ENCODE measurements around the gene COL18A1.

Gene COL18A1

GRCh38 chr21:45539796-45540600 lies 135.0 kb downstream of the COL18A1 start:
- in situ Hi-C loops (cut with MboI; ENCODE audit: low sequenced_read_pairs) = no loop called here

GRCh38 chr21:45540601-45540970 lies 135.6 kb downstream of the COL18A1 start:
- in situ Hi-C loops (cut with MboI; ENCODE audit: low sequenced_read_pairs) = no loop called here

- in situ Hi-C loops (cut with MboI; ENCODE audit: low sequenced_read_pairs) = no loop called here
Observed at GRCh38 chr21:45541221-45542039, 136.5 kb downstream of the COL18A1 start.

DNA sequence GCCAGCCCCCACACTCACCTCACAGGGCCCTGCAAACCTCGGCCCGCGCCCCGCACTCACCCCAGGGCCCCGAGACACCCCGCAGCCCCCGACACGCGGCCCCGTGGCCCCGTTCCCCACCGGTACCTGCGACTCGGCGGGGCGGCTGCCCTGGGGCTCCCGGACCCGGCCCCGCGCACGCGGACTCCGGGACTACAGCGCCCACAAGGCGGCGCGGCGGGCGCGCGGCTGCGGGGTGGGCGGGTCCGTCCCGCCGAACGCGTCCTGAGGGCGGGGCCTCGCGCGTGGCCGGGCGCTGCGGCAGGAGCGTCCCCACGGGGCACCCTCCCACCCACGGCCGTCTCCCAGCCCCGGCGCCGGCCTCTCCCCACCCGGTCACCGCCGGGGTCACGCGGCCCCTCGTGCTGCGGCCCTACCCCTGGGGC lies 137.3 kb downstream of the COL18A1 start, which contains the start of gene SLC19A1:
Gene SLC19A1, minus strand, starts transcription at position 199 of the 425 bp plus-strand sequence. CDS start 4,481 bp downstream, outside the sequence.
- in situ Hi-C loops (cut with MboI; ENCODE audit: low sequenced_read_pairs) = no loop called here

DNA sequence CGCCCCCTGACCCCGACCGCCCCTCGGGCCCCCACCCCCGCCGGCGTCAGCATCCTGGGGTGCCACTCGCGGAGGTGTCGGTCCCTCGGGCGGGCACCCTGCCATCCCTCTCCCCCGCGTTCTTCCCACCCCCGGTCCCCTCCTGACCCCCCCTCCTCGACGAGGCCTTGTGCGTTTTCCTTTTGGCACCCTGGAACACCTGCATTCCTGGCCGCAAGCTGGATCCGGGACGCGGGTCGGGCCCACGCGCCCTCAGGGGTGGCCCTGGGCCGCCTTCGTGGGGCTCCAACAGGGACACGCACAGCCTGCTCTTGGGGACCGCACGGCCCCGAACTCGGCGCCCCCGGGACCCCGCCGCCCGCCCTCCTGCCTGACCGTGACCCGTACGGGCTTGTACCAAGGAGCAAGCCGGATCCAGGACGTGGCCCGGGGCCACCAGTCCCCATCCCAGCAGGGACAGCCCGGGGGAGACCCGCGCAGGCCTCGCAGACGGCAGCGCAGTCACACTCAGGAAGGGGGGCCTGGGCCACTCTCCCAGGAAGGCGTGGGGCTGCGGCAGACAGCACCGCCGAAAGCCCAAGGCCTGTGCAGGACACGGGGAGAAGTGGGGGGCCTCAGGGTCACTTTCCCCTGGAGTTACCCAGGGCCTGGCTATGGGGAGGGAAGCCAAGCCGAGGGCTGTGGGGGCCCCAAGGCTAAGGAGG lies 137.9 kb downstream of the COL18A1 start:
- in situ Hi-C loops (cut with MboI; ENCODE audit: low sequenced_read_pairs) = no loop called here

- in situ Hi-C loops (cut with MboI; ENCODE audit: low sequenced_read_pairs) = no loop called here
Observed at GRCh38 chr21:45543371-45543709, 138.4 kb downstream of the COL18A1 start.

- in situ Hi-C loops (cut with MboI; ENCODE audit: low sequenced_read_pairs) = no loop called here
Observed at GRCh38 chr21:45543710-45544448, 138.9 kb downstream of the COL18A1 start.

GRCh38 chr21:45544449-45545235 lies 139.7 kb downstream of the COL18A1 start:
- in situ Hi-C loops (cut with MboI; ENCODE audit: low sequenced_read_pairs) = no loop called here

GRCh38 chr21:45545236-45545570 lies 140.2 kb downstream of the COL18A1 start:
- in situ Hi-C loops (cut with MboI; ENCODE audit: low sequenced_read_pairs) = no loop called here

GRCh38 chr21:45545691-45546531 lies 140.9 kb downstream of the COL18A1 start:
- in situ Hi-C loops (cut with MboI; ENCODE audit: low sequenced_read_pairs) = no loop called here

GRCh38 chr21:45546636-45547544 lies 141.9 kb downstream of the COL18A1 start:
- in situ Hi-C loops (cut with MboI; ENCODE audit: low sequenced_read_pairs) = no loop called here

DNA sequence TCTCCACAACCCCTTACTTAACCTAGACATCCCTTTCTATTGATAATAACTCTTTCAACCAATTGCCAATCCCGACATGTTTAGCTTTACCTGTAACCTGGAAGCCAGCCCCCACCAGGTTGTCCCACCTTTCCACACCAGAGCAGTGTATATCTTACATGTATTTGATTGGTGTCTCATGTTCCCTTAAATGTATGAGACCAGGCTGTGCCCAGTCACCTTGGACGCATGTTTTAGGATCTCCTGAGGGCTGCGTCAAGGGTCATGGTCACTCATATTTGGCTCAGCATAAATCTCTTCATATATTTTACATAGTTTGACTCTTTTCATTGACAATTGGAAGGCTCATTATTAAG lies 142.6 kb downstream of the COL18A1 start:
- in situ Hi-C loops (cut with MboI; ENCODE audit: low sequenced_read_pairs) = no loop called here

GRCh38 chr21:45548711-45549491 lies 143.9 kb downstream of the COL18A1 start:
- in situ Hi-C loops (cut with MboI; ENCODE audit: low sequenced_read_pairs) = no loop called here

GRCh38 chr21:45549626-45550463 lies 144.9 kb downstream of the COL18A1 start:
- in situ Hi-C loops (cut with MboI; ENCODE audit: low sequenced_read_pairs) = loop anchor here (25.0 kb wide), 2 partner anchors 88 to 262 kb away; no protein-coding TSS in a partner anchor

- in situ Hi-C loops (cut with MboI; ENCODE audit: low sequenced_read_pairs) = loop anchor here (25.0 kb wide), 2 partner anchors 88 to 262 kb away; no protein-coding TSS in a partner anchor
Observed at GRCh38 chr21:45550522-45551210, 145.7 kb downstream of the COL18A1 start.

DNA sequence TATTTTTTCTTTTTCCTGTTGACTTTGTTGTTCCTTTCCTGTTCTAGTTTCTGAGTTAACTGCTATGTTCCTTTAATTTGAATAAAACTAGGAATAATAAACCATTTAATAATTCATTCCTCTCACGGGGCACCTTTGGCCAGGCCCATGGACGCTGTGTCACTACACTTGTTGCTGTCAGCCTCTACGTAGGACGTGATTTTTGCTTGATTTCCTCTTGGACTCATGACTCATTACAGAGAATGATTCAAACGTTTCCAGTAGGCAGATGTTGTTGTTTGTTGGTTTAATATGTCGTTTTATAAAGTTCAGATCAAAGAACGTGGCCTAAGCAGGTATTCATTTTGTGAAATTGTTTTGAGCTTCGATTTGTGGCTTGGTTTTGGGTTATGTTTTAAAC lies 146.4 kb downstream of the COL18A1 start:
- in situ Hi-C loops (cut with MboI; ENCODE audit: low sequenced_read_pairs) = loop anchor here (25.0 kb wide), 2 partner anchors 89 to 261 kb away; no protein-coding TSS in a partner anchor
